Measurements from ENCODE around the gene TPSD1. TPM values are rescaled to one million over a fixed set of nuclear protein-coding genes. Genes with fewer than 3 reads are reported as not detected.

TPSD1 gene
- total and polyA plus RNA-seq, 10 of the 15 experiments (the other 5 are each of a cell fraction or from before 2014, with no cell fraction given), result not detected

DNA sequence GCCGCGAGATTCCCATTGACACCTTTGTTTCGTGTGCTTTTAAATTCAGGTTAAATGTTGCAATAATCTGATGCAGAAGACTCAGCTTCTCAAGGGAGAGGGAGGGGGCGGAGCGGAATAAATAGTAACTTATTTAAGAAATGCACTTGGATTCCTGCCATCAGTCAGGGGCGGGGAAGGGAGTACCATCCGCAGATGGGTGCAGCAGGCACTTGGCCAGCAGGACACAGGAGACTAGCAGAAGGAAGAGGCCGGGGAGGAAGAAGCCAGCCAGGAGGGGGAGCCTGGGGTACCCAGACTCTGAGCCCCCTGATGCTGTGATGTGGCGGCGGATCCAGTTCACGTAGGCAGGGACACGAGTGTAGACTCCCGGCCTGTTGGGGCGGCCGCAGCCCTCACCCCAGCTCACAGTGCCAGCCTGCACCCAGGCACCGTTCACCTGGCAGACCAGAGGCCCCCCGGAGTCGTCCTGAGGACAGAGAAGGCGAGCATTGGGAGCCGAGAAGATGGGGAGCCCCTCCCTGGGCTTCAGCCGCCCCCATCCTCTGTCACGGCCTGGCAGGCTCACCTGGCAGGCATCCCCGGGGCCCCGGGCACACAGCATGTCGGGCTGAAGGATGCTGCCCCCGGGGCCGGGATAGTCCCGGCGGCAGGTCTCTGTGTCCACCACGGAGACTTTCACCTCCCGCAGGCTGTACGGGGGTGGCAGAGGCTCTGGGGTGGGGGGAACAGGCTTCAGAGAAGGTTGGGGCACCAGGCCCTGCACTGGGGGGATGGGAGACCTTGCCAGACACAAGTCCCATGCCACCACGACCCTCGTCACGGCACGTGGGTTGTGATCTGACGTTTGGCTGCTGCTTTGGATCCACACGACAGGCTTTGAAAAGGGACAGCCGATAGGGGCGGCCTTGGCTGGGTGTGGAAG lies 34.0 kb upstream of the TPSD1 start:
- no peaks in the 10 kb centered on the region for H3K4me1 ChIP-seq (ENCODE audit: control insufficient read depth, insufficient read depth, low read length)
- FAIRE-seq (no peak), ATAC-seq (no peak), DNase-seq (ENCODE audit: low read depth, low spot score) (no peak)
- H4K20me1 ChIP-seq (ENCODE audit: control insufficient read depth, insufficient read depth), result no peaks in the 10 kb centered on the region
- H3K27me3 ChIP-seq (replicated peaks in 1 of 2; ENCODE audit: control insufficient read depth in 2 of 2, insufficient read depth in 2 of 2, low read length in 1 of 2), result no peaks in the 10 kb centered on the region; a peak in 1 of 4 replicates
- intact Hi-C loops (cut with micrococcal nuclease; ENCODE audit: unreplicated experiment), result no loop called here
- BruUV-seq (replicated peaks), result no TSS peak
- no peak for TF ChIP-seq POLR2AphosphoS5 (IDR thresholded peaks at IDR 0.05; ENCODE audit: low read length)
- H2AFZ ChIP-seq (ENCODE audit: control insufficient read depth, low read depth, low read length), result no peak overlapping the region
- no peaks in the 10 kb centered on the region for H3K9me3 ChIP-seq (replicated peaks; ENCODE audit: control insufficient read depth, insufficient read depth, low read length)
- RAD21 ChIA-PET (ENCODE audit: unreplicated experiment), result no interaction called here
- no peak overlapping the region for H3K4me3 ChIP-seq
- POLR2A ChIA-PET, result no interaction called here
- WGBS (ENCODE audit: insufficient coverage, insufficient replicate concordance, low lambda C conversion rate, missing lambda C conversion rate), result 39% methylated on average over 40 of the region's 40 CpGs
- no peaks in the 10 kb centered on the region for H3K36me3 ChIP-seq (ENCODE audit: control insufficient read depth in 2 of 2, insufficient read depth in 2 of 2, low read length in 1 of 2)
- CTCF ChIA-PET, result no interaction called here
- H3K9ac ChIP-seq (ENCODE audit: control insufficient read depth, insufficient read depth, low read length), result no peak overlapping the region
- H3K4me2 ChIP-seq (ENCODE audit: control insufficient read depth, insufficient read depth), result no peak overlapping the region
- in situ Hi-C loops (cut with MboI), result no loop called here
- no peaks in the 10 kb centered on the region for H3K79me2 ChIP-seq (ENCODE audit: control insufficient read depth, insufficient read depth, low read length)
- SMC1A ChIA-PET (ENCODE audit: uncharacterized antibody, unreplicated experiment), result no interaction called here
- no peak overlapping the region for H3K27ac ChIP-seq (ENCODE audit: control insufficient read depth, insufficient read depth)

DNA sequence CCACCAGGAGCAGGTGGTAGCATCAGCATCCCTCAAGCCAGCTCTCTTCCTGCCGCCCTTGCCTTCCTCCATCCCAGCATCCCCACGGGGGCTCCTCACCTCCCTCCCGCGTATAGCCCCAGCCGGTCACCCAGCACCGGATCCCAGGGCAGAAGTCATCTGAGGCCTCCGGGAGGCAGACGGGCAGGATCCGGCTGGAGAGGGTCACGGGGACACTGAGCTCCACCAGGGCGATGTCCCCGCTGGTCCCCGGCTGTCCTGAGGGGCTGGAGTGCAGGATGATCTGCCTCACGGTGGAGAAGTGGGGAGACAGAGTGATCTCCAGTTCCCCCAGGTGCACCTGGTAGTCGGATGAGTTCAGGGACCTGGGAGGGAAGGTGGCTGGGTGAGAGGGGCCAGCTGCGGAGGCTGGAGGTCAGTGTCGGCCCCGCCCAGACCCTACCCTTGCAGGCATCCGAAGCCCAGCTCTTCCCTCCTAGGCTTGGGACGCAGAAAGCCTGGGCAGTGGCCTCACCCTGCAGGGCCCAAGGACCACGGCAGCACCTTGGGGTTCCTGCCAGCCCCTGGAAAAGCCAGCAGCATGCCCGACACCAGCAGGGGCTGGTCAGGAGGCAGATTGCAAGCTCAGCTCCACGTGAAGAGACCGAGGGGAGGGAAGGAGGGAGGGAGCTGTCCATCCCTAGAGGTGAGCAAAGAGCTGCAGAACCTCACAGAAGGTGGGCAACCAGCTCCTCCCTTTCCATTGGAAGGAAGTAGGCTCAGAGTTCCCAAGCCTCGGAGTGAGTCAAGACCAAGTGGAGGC lies 33.1 kb upstream of the TPSD1 start:
- BruUV-seq (replicated peaks), result no TSS peak
- Histone ChIP-seq H2AFZ (ENCODE audit: control insufficient read depth, low read depth, low read length) (no peak overlapping the region), H3K36me3 (ENCODE audit: control insufficient read depth in 2 of 2, insufficient read depth in 2 of 2, low read length in 1 of 2) (no peaks in the 10 kb centered on the region), H3K79me2 (ENCODE audit: control insufficient read depth, insufficient read depth, low read length) (no peaks in the 10 kb centered on the region), H3K9me3 (replicated peaks; ENCODE audit: control insufficient read depth, insufficient read depth, low read length) (no peaks in the 10 kb centered on the region), H4K20me1 (ENCODE audit: control insufficient read depth, insufficient read depth) (no peaks in the 10 kb centered on the region), H3K27me3 (replicated peaks in 1 of 2; ENCODE audit: control insufficient read depth in 2 of 2, insufficient read depth in 2 of 2, low read length in 1 of 2) (no peaks in the 10 kb centered on the region; a peak in 1 of 4 replicates), H3K27ac (ENCODE audit: control insufficient read depth, insufficient read depth) (no peak overlapping the region), H3K4me1 (ENCODE audit: control insufficient read depth, insufficient read depth, low read length) (no peaks in the 10 kb centered on the region), H3K9ac (ENCODE audit: control insufficient read depth, insufficient read depth, low read length) (no peak overlapping the region), H3K4me3 (no peak overlapping the region), H3K4me2 (ENCODE audit: control insufficient read depth, insufficient read depth) (no peak overlapping the region)
- RAD21 ChIA-PET (ENCODE audit: unreplicated experiment), result no interaction called here
- WGBS (ENCODE audit: insufficient coverage, insufficient replicate concordance, low lambda C conversion rate, missing lambda C conversion rate), result 43% methylated on average over 24 of the region's 25 CpGs
- FAIRE-seq (no peak), ATAC-seq (no peak), DNase-seq (ENCODE audit: low read depth, low spot score) (no peak)
- POLR2A ChIA-PET, result no interaction called here
- intact Hi-C loops (cut with micrococcal nuclease; ENCODE audit: unreplicated experiment) (no loop called here), in situ Hi-C loops (cut with MboI) (no loop called here)
- SMC1A ChIA-PET (ENCODE audit: uncharacterized antibody, unreplicated experiment), result no interaction called here
- CTCF ChIA-PET, result no interaction called here
- TF ChIP-seq SREBF2 (IDR thresholded peaks at IDR 0.05; ENCODE audit: low read length) (no peak), CBX3 (IDR thresholded peaks at IDR 0.05; ENCODE audit: borderline replicate concordance, low read depth) (no peak), FOS (IDR thresholded peaks at IDR 0.05; ENCODE audit: borderline replicate concordance, extremely low read depth, insufficient read length) (no peak), NBN (IDR thresholded peaks at IDR 0.05) (no peak), SP1 (IDR thresholded peaks at IDR 0.05; ENCODE audit: low read depth, low read length) (no peak), MTA2 (IDR thresholded peaks at IDR 0.05; ENCODE audit: low read depth) (no peak), ZNF207 (IDR thresholded peaks at IDR 0.05; ENCODE audit: borderline replicate concordance) (no peak), ZBED1 (IDR thresholded peaks at IDR 0.05; ENCODE audit: borderline replicate concordance) (no peak), BACH1 (IDR thresholded peaks at IDR 0.05; ENCODE audit: borderline replicate concordance) (no peak), EP300 (IDR thresholded peaks at IDR 0.05; ENCODE audit: borderline replicate concordance in 1 of 2, control insufficient read depth in 1 of 2, low read depth in 2 of 2, low read length in 2 of 2) (no peak), TARDBP (IDR thresholded peaks at IDR 0.05; ENCODE audit: borderline replicate concordance) (no peak), BCL11A (IDR thresholded peaks at IDR 0.05; ENCODE audit: low read depth, low read length) (no peak), SMAD5 (IDR thresholded peaks at IDR 0.05; ENCODE audit: low read depth) (no peak)
- TF ChIP-seq, protein P1, sequence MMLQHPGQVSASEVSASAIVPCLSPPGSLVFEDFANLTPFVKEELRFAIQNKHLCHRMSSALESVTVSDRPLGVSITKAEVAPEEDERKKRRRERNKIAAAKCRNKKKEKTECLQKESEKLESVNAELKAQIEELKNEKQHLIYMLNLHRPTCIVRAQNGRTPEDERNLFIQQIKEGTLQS (IDR thresholded peaks at IDR 0.05; ENCODE audit: borderline replicate concordance, extremely low read depth, low read depth, low read length), result no peak
- TF ChIP-seq, protein P2, sequence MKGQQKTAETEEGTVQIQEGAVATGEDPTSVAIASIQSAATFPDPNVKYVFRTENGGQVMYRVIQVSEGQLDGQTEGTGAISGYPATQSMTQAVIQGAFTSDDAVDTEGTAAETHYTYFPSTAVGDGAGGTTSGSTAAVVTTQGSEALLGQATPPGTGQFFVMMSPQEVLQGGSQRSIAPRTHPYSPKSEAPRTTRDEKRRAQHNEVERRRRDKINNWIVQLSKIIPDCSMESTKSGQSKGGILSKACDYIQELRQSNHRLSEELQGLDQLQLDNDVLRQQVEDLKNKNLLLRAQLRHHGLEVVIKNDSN (IDR thresholded peaks at IDR 0.05; ENCODE audit: borderline replicate concordance, extremely low read length, insufficient read depth, low read depth, low read length), result no peak
